HL-60/S4 treated with phorbol 12-myristate 13-acetate at 8.2 ng/mL for 4 days and 3 days (cell line): Measurements from ENCODE around the gene SLC30A3.

ENCODE experiments used
- in situ Hi-C: fragments of 300-500 bp; cut with MboI; formaldehyde crosslinking; loops from 2 replicates; pipeline ENCODE4 v1.15.0; 2022; ENCODE audit warnings: low sequenced_read_pairs

Gene SLC30A3

DNA sequence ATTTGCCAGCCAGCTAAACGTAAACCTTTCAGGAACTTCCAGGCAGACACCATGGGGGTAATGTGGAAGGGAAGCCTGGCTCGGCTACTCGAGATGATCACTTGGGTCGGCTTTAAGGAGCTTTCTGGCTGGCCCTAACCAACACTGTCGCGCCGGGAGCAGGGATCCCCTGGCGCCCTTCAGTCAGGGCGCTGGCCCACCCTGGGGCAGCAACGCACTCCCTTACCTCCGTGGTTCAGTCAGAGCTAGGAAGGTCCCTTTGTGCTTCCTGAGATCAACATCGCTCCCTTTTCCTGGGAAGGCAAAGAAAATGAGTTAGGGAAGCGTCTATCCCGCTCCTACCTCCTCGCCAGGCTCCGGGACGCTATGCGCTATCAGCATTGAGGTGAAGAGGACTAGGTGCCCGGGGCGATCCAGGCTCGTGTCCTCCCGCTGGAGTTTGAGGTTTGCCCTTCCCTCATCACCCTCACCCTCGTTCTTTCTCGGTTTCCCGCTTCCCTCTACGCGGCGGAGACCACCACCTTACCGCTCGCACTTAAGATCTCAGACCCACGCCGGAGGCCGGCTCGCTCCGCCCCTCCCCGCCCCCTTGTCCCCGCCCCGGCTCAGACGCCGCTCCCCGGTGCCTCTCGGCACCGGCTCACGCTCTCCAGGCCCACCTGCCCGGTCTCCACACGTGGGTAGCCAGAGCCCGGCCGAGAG lies 51.5 kb downstream of the SLC30A3 start:
- in situ Hi-C loops: no loop called here

DNA sequence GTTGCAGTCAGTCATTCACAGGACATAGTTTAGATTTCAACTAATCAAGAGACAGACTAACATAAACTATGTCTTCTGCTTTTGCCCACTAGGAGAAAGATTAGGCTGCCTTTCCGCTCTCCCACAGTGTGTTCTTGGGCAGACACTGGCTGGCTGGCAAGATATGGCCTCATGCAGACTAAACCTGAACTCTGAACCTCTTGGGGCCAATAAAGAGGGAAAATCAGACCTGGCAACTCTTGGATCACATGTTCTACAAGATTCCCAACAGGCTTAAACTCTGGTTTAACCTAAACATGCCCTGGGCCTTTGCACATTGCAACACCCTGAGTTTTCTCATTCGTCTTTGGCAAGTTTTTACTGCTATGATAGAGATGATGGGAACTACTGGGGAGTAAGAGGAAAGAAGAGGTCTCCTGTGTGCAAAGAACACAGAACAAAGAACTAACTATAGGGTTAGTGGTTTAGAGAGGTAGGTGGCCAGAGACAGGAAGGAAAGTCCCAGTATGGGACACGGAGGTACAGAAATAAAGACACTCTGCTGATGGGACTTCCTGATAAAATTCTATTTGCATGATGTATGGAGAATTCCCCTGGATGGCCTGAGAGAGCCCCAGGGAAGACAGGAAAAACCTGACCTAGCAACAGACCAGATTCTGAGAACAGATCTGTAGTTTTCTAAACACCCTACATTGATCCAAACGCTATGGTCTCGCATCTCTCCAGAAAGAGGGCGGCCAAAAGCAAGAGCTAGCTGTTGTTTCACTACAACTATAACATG lies 53.0 kb downstream of the SLC30A3 start:
- in situ Hi-C loops: no loop called here

DNA sequence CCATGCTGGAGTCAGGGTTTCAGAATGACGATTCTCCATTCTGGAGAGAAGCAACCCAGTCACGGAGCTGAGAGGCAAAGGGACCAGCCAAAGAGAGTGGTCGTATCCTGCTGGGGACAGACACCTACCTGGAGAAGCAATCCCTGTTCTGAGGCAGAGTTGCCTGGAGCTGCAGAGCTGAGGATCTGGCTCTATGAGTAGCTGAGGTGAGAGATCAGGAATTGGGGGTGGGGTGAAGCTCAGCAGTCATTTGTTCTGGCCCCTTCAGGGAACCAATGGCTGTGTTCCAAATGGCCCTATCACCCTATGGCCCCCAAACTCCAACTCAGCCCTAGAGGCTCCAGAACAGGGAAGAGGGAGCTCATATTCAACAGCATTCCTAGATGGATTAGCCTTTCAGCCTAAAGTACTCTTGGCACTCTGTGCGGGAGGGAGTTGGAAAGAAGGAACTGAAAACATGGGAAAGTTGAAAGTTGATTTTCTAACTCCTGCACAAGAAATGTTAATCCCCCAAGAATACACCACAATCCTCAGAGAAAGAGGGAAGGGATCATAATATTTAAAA lies 54.3 kb downstream of the SLC30A3 start:
- in situ Hi-C loops: no loop called here

DNA sequence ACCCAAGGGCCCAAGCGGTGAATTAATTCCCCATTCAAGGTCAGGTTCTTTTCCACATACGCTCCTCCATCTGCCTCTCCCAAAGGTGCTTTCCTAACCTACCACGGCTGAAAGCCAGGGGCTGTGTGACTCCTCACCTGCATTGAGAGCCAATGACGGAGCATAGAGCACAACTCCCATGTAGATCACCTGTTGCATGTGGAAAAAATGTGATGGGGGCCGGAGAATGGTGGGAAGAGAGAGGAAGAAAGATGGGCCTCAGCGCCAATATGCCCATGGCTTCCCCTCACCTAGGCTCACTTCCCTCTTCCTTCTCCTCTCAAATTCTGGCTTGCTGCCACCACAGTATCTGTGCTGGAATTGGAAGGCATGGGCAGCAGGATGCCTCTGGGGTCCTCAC lies 56.5 kb downstream of the SLC30A3 start:
- in situ Hi-C loops: no loop called here

DNA sequence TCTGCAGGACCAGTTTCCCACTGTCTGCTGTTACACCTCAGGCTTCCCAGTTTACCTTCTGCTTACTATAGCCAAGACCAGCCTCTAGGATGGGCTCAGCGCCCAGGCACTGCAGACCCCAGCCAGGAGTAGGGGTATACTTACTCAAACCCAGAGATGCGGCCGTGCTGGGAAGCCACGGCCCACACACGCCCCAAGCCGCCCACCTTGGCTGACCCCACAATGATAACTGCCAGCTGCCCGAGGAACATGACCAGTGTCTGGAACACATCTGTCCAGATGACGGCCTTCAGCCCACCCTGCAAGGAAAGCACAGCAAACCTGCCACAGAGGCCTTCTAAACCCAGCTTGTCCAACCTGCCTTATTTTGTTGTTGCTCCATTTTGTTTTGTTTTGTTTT lies 57.6 kb downstream of the SLC30A3 start:
- in situ Hi-C loops: no loop called here

DNA sequence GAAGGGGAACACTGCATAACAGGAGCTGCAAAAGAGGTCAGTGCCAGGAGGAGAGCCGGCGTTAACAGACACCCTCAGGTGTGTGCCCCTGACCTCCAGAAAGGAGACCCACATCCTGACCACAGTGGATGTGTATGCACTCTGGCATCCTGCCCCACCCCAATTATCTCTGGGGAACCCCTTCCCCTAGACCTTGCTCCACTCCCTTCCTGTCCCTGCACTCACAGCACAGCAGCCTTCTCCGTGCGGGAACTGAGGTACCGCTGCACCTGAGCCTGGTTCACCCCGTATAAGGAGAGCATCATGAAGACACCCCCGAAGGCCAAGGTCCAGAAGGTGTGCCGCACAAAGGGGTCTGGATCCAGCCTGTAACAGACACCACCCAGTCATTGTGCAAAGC lies 58.3 kb downstream of the SLC30A3 start:
- in situ Hi-C loops: no loop called here

DNA sequence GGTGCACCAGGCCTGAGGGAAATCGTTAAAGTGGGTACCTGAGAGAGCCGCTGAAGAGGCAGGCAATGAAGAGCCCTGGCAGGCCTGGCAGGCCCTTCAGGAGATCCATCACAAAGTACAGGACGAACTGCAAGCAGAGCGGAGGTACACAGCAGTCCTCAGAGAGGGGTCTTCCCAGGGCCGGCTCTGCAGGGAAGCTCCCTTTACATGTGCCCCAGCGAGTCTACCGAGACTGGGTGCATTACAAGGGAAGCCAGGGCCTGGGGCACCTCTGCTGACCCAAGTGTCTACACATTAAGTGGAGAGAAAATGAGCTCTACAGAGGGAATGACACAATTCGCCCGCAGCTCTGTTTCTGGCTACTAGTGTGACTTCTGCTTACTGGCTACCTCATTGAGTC lies 59.1 kb downstream of the SLC30A3 start:
- in situ Hi-C loops: no loop called here
